ENCODE measurements around the gene COL20A1. TPM values are rescaled to one million over a fixed set of nuclear protein-coding genes. Genes with fewer than 3 reads are reported as not detected.
A peak's percentile ranks its signal among the peaks of the same experiment; 100 is the strongest.

COL20A1 gene
- total RNA-seq, 3 donors from 2014 or later = not detected

- no peaks in the 10 kb centered on the region for H3K36me3 ChIP-seq
- peaks cover 0 to 26% of the 10 kb centered on the region in 2 donors for H3K27me3 ChIP-seq
- H3K9me3 ChIP-seq = no peaks in the 10 kb centered on the region
- intact Hi-C loops (cut with DNase I; ENCODE audit: low total_unique reads) = no loop called here
- no peak overlapping the region for H3K4me3 ChIP-seq
- H3K27ac ChIP-seq = no peak overlapping the region
- DNase-seq (ENCODE audit: low spot score in 2 of 2) = no peak
- TF ChIP-seq CTCF (IDR thresholded peaks at IDR 0.05) (no peak), POLR2A (IDR thresholded peaks at IDR 0.05) (no peak), POLR2AphosphoS5 (IDR thresholded peaks at IDR 0.05) (no peak)
- no peaks in the 10 kb centered on the region for H3K4me1 ChIP-seq
Measured at GRCh38 chr20:63290136-63290676, 2.8 kb upstream of the COL20A1 start.

GRCh38 chr20:63290677-63291472 lies 2.1 kb upstream of the COL20A1 start:
- H3K36me3 ChIP-seq = no peaks in the 10 kb centered on the region
- no peaks in the 10 kb centered on the region for H3K4me1 ChIP-seq
- H3K9me3 ChIP-seq = no peaks in the 10 kb centered on the region
- peak in 2 of 3 donors; percentile 44 to 60 for TF ChIP-seq CTCF (IDR thresholded peaks at IDR 0.05)
- no peak for TF ChIP-seq POLR2A (IDR thresholded peaks at IDR 0.05)
- TF ChIP-seq POLR2AphosphoS5 (IDR thresholded peaks at IDR 0.05) = no peak
- H3K27me3 ChIP-seq = peaks cover 0 to 32% of the 10 kb centered on the region in 2 donors
- no peak overlapping the region for H3K27ac ChIP-seq
- intact Hi-C loops (cut with DNase I; ENCODE audit: low total_unique reads) = no loop called here
- DNase-seq (ENCODE audit: low spot score in 2 of 2) = no peak
- H3K4me3 ChIP-seq = no peak overlapping the region

GRCh38 chr20:63291811-63292210 lies 1.2 kb upstream of the COL20A1 start:
- H3K4me3 ChIP-seq = no peak overlapping the region
- DNase-seq (ENCODE audit: low spot score in 2 of 2) = no peak
- H3K36me3 ChIP-seq = no peaks in the 10 kb centered on the region
- TF ChIP-seq POLR2A (IDR thresholded peaks at IDR 0.05) = no peak
- no peak for TF ChIP-seq POLR2AphosphoS5 (IDR thresholded peaks at IDR 0.05)
- TF ChIP-seq CTCF (IDR thresholded peaks at IDR 0.05) = no peak
- peaks cover 4 to 42% of the 10 kb centered on the region in 2 donors for H3K27me3 ChIP-seq
- no peaks in the 10 kb centered on the region for H3K9me3 ChIP-seq
- no peaks in the 10 kb centered on the region for H3K4me1 ChIP-seq
- no peak overlapping the region for H3K27ac ChIP-seq
- intact Hi-C loops (cut with DNase I; ENCODE audit: low total_unique reads) = no loop called here

GRCh38 chr20:63292292-63292701 lies 689 bp upstream of the COL20A1 start:
- H3K27ac ChIP-seq = no peak overlapping the region
- no peaks in the 10 kb centered on the region for H3K36me3 ChIP-seq
- peaks cover 6 to 47% of the 10 kb centered on the region in 2 donors for H3K27me3 ChIP-seq
- intact Hi-C loops (cut with DNase I; ENCODE audit: low total_unique reads) = no loop called here
- H3K4me1 ChIP-seq = no peaks in the 10 kb centered on the region
- DNase-seq (ENCODE audit: low spot score in 2 of 2) = no peak
- no peak for TF ChIP-seq CTCF (IDR thresholded peaks at IDR 0.05)
- no peak for TF ChIP-seq POLR2A (IDR thresholded peaks at IDR 0.05)
- no peak for TF ChIP-seq POLR2AphosphoS5 (IDR thresholded peaks at IDR 0.05)
- H3K4me3 ChIP-seq = no peak overlapping the region
- no peaks in the 10 kb centered on the region for H3K9me3 ChIP-seq

- intact Hi-C loops (cut with DNase I; ENCODE audit: low total_unique reads) = no loop called here
- no peaks in the 10 kb centered on the region for H3K36me3 ChIP-seq
- no peaks in the 10 kb centered on the region for H3K4me1 ChIP-seq
- no peaks in the 10 kb centered on the region for H3K9me3 ChIP-seq
- no peak overlapping the region for H3K27ac ChIP-seq
- no peak overlapping the region for H3K4me3 ChIP-seq
- peaks cover 12 to 58% of the 10 kb centered on the region in 2 donors for H3K27me3 ChIP-seq
- DNase-seq (ENCODE audit: low spot score in 2 of 2) = no peak
- TF ChIP-seq CTCF (IDR thresholded peaks at IDR 0.05) (no peak), POLR2A (IDR thresholded peaks at IDR 0.05) (no peak), POLR2AphosphoS5 (IDR thresholded peaks at IDR 0.05) (no peak)
Measured at GRCh38 chr20:63293456-63293855, 470 bp downstream of the COL20A1 start.
